ENCODE measurements around the gene C6orf47. TPM values are rescaled to one million over a fixed set of nuclear protein-coding genes. Genes with fewer than 3 reads are reported as not detected.
A peak's percentile ranks its signal among the peaks of the same experiment; 100 is the strongest.

The C6orf47 gene
- total RNA-seq, 4 donors from 2014 or later = 24.5 to 39.6 (median 34.0) TPM

DNA sequence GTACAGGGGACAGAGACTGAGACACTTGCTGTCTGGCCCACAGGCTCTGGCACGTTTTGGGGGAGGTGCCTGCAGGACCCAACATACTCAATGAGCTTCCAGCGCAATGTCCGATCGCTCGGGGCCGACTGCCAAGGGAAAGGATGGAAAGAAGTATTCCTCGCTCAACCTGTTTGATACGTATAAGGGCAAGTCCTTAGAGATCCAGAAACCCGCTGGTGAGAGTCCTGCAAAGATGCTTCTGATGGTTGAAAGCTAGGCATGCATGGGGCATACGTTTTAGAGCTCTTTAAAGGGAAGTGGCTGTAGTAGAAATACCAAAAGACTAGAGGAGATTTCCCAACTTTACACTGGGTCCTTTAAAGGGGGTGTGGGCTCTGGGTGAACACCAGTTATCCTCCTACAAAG, 37.9 kb downstream of the C6orf47 start:
- 42% methylated on average over 10 of the region's 10 CpGs for WGBS
- TF ChIP-seq, protein P1, sequence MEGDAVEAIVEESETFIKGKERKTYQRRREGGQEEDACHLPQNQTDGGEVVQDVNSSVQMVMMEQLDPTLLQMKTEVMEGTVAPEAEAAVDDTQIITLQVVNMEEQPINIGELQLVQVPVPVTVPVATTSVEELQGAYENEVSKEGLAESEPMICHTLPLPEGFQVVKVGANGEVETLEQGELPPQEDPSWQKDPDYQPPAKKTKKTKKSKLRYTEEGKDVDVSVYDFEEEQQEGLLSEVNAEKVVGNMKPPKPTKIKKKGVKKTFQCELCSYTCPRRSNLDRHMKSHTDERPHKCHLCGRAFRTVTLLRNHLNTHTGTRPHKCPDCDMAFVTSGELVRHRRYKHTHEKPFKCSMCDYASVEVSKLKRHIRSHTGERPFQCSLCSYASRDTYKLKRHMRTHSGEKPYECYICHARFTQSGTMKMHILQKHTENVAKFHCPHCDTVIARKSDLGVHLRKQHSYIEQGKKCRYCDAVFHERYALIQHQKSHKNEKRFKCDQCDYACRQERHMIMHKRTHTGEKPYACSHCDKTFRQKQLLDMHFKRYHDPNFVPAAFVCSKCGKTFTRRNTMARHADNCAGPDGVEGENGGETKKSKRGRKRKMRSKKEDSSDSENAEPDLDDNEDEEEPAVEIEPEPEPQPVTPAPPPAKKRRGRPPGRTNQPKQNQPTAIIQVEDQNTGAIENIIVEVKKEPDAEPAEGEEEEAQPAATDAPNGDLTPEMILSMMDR (IDR thresholded peaks at IDR 0.05) = no peak
- TF ChIP-seq POLR2A (IDR thresholded peaks at IDR 0.05; ENCODE audit: low read depth) = no peak
- TF ChIP-seq EP300 (IDR thresholded peaks at IDR 0.05) = no peak
- no peak for TF ChIP-seq POLR2AphosphoS5 (IDR thresholded peaks at IDR 0.05)
- no peaks in the 10 kb centered on the region for H3K27me3 ChIP-seq
- peak overlapping the region; percentile 92 to 99 (median 96) for H3K27ac ChIP-seq (replicated peaks in 1 of 4)
- intact Hi-C loops (cut with DNase I) = no loop called here
- H3K4me3 ChIP-seq = no peak overlapping the region
- H3K36me3 ChIP-seq = peaks cover 42 to 52% (median 48%) of the 10 kb centered on the region in 4 donors
- no peak for DNase-seq (ENCODE audit: extremely low spot score)
- H3K9me3 ChIP-seq = no peaks in the 10 kb centered on the region
- H3K4me1 ChIP-seq = peaks cover 15 to 32% (median 24%) of the 10 kb centered on the region in 4 donors

DNA sequence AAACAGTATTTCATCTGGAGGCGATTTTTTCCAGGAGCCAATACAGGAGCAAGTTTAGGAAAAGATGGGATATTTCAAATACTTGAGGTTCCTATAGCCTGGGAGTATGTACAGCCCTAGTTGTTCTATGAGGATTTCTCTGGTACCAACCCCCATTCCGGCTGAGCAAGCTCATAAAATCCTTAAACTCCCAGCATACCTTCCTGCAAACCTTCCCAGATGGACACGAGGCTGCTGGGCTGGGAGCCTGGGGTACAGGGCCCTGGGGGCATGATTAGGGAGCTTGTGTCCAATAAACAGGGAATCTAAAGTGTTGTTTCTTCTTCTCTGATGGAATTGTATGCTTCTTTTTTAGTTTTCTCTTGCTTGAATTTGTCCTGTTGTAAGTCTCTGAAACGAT, 38.6 kb downstream of the C6orf47 start:
- TF ChIP-seq, protein P1 (IDR thresholded peaks at IDR 0.05) = no peak
- peaks cover 15 to 32% (median 24%) of the 10 kb centered on the region in 4 donors for H3K4me1 ChIP-seq
- H3K4me3 ChIP-seq = peak overlapping the region; percentile 69 to 88 (median 77)
- no peak for DNase-seq (ENCODE audit: extremely low spot score)
- intact Hi-C loops (cut with DNase I) = no loop called here
- no peaks in the 10 kb centered on the region for H3K27me3 ChIP-seq
- peaks cover 35 to 45% (median 41%) of the 10 kb centered on the region in 4 donors for H3K36me3 ChIP-seq
- 23% methylated on average over 4 of the region's 4 CpGs for WGBS
- no peaks in the 10 kb centered on the region for H3K9me3 ChIP-seq
- peak overlapping the region; percentile 92 to 99 (median 96) for H3K27ac ChIP-seq (replicated peaks in 1 of 4)

DNA sequence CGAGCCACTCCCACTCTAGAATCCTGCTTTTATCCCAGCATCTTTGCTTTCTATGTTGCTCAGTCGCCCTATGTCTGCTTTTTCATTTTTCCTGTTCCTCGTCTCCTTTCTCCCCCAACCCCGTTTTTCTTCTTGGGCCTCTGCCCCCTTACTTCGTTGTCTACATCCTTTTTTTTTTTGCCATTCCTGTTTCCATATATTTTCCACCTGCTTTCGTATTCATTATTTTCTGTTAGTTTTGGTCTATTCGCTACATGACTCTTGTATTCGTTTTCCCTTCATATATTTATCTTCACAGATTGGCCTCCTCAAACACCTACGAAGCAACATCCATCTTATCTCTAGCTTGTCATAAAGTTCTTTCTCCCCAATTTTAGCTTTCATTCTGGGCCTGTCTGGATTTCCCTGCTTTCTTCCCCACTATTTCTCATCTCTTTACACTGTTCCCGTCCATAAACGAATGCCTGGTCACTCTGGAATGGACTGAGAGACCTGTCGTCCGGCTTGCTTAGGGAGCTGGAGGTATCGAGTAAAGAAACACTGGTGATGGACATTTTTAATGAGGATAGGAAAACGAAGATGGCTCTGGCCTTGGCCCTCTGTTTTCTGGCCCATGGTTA, 39.1 kb downstream of the C6orf47 start:
- Histone ChIP-seq H3K36me3 (peaks cover 29 to 40% (median 36%) of the 10 kb centered on the region in 4 donors), H3K4me1 (peaks cover 15 to 32% (median 24%) of the 10 kb centered on the region in 4 donors), H3K27me3 (no peaks in the 10 kb centered on the region), H3K4me3 (peak overlapping the region; percentile 69 to 88 (median 77)), H3K27ac (replicated peaks in 1 of 4) (peak overlapping the region; percentile 92 to 99 (median 96)), H3K9me3 (no peaks in the 10 kb centered on the region)
- TF ChIP-seq POLR2AphosphoS5 (IDR thresholded peaks at IDR 0.05) (no peak), EP300 (IDR thresholded peaks at IDR 0.05) (no peak), POLR2A (IDR thresholded peaks at IDR 0.05; ENCODE audit: low read depth) (no peak)
- TF ChIP-seq, protein P1 (IDR thresholded peaks at IDR 0.05) = no peak
- no peak for DNase-seq (ENCODE audit: extremely low spot score)
- WGBS = 5% methylated on average over 15 of the region's 15 CpGs
- intact Hi-C loops (cut with DNase I) = no loop called here

DNA sequence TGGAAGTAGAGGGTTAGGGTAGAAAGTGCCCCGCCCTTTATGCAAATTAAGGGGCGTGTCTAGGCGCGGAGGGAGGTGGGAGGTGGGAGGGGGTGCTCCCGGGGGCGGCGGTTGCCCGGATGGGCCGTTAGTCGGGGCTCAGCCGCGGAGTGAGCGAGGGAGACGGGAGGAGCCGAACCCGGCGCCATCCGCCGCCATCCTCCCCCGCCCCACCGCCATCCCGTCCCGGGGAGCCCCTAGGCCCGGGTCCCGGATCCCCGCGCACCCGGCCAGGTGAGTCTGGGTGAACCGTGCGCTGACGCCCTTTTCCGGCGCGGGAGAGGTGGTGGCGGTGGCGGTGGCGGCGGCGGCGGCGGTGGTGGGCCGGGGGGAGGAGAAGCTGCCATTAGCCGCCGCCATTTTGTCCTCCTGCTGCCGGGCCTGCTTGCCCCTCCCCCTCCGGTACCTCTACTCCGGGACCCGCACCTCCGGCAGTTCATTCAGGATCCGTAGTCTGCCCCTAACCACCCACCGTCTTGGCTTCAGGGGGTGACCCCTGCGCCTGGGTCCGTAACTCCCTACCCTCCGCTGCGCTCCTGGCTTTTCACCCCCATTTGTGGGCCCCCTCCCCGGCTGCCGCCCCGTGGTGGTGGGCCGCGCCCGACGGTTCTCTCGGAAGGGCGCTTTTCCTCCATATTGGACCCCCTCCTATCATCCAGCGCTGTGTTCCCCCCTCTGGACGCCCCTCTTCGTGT, 39.8 kb downstream of the C6orf47 start, which contains the start of gene PRRC2A:
PRRC2A (plus strand) TSS at position 130 of the 734 bp plus-strand sequence. CDS start 2,075 bp downstream, outside the sequence.
- Histone ChIP-seq H3K9me3 (no peaks in the 10 kb centered on the region), H3K36me3 (peaks cover 23 to 33% (median 29%) of the 10 kb centered on the region in 4 donors), H3K27me3 (no peaks in the 10 kb centered on the region), H3K4me1 (peaks cover 15 to 32% (median 24%) of the 10 kb centered on the region in 4 donors), H3K4me3 (peak within 1 kb of the TSS; percentile 69 to 88 (median 77)), H3K27ac (replicated peaks in 1 of 4) (peak within 1 kb of the TSS; percentile 92 to 99 (median 96))
- TF ChIP-seq EP300 (IDR thresholded peaks at IDR 0.05) (no peak), POLR2A (IDR thresholded peaks at IDR 0.05; ENCODE audit: low read depth) (peak; percentile 91), POLR2AphosphoS5 (IDR thresholded peaks at IDR 0.05) (peak; percentile 36 to 71)
- TF ChIP-seq, protein P1 (IDR thresholded peaks at IDR 0.05) = no peak
- intact Hi-C loops (cut with DNase I) = no loop called here
- DNase-seq (ENCODE audit: extremely low spot score) = peak; percentile 94
- WGBS = 0% methylated on average over 25 of the region's 67 CpGs

Measured in esophagus muscularis mucosa (tissue), 4 donors.